ENCODE measurements around the gene SLC22A23. TPM values are rescaled to one million over a fixed set of nuclear protein-coding genes. Genes with fewer than 3 reads are reported as not detected.

Gene SLC22A23
- total and polyA plus RNA-seq, 2 of the 4 experiments (the other 2 are of a cell fraction) = 0.72 to 1.6 TPM

DNA sequence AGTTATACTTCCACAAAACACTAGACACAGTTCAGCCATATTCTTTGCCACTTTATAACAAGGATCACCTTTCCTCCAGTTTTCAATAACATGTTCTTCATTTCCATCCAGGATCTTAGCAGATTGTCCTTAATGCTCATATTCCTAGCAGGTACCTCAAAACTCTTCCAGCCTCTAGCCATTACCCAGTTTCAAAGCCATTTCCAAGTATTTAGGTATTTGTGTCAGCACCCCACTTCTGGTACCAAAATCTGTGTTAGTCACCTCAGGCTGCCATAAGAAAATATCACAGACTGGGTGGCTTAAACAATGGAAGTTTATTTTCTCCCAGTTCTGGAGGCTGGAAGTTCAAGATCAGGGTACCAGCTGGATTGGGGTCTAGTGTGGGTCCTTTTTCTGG lies 23.2 kb upstream of the SLC22A23 start:
- in situ Hi-C loops (cut with MboI; ENCODE audit: low sequenced_read_pairs) (no loop called here), intact Hi-C loops (cut with micrococcal nuclease) (no loop called here), dilution Hi-C loops (cut with HindIII; ENCODE audit: low sequenced_read_pairs, unreplicated experiment) (no loop called here)
- H4K91ac ChIP-seq (ENCODE audit: insufficient read depth, low read depth, low read length) = no peak overlapping the region
- no peak for DNase-seq
- H2BK15ac ChIP-seq (ENCODE audit: low read depth, low read length) = no peak overlapping the region
- no peaks in the 10 kb centered on the region for H4K20me1 ChIP-seq (ENCODE audit: insufficient read depth, low read length)
- H3K27me3 ChIP-seq (ENCODE audit: control insufficient read depth, insufficient read depth, low read length) = peaks cover 24% of the 10 kb centered on the region
- H2AFZ ChIP-seq (replicated peaks; ENCODE audit: low read length, poor library complexity) = no peak overlapping the region
- H3K18ac ChIP-seq (ENCODE audit: low read depth, low read length) = no peak overlapping the region
- peaks cover 11% of the 10 kb centered on the region for H3K9me3 ChIP-seq (ENCODE audit: control insufficient read depth, insufficient read depth, low read length)
- no peak for ATAC-seq (ENCODE audit: low read depth)
- no peak overlapping the region for H3K23ac ChIP-seq (ENCODE audit: low read depth, low read length)
- BruUV-seq (replicated peaks) = no TSS peak
- H4K5ac ChIP-seq (ENCODE audit: low read depth, low read length) = no peak overlapping the region
- H3K9me1 ChIP-seq (ENCODE audit: insufficient read depth, low read length) = no peaks in the 10 kb centered on the region
- H3K79me1 ChIP-seq (ENCODE audit: low read depth in 1 of 2, low read length in 2 of 2) = no peaks in the 10 kb centered on the region
- H2BK120ac ChIP-seq (ENCODE audit: low read depth, low read length) = no peak overlapping the region
- H3K4ac ChIP-seq (ENCODE audit: low read depth, low read length) = no peak overlapping the region
- H2BK20ac ChIP-seq (ENCODE audit: low read depth, low read length) = no peak overlapping the region
- H4K8ac ChIP-seq (ENCODE audit: low read depth in 2 of 2, low read length in 2 of 2) = no peak overlapping the region
- H3K4me2 ChIP-seq (ENCODE audit: low read depth, low read length) = no peak overlapping the region
- no peak overlapping the region for H3K14ac ChIP-seq (replicated peaks; ENCODE audit: low read depth, low read length)
- no peak overlapping the region for H3K4me3 ChIP-seq (ENCODE audit: insufficient read depth, low read depth, low read length)
- H3K4me1 ChIP-seq (ENCODE audit: control insufficient read depth, insufficient read depth, low read length) = no peaks in the 10 kb centered on the region
- no peak overlapping the region for H2BK5ac ChIP-seq (ENCODE audit: low read depth, low read length, poor library complexity, severe bottlenecking)
- ChIA-PET CTCF (no interaction called here), POLR2A (ENCODE audit: unreplicated experiment) (no interaction called here)
- TF ChIP-seq CEBPB (IDR thresholded peaks at IDR 0.05; ENCODE audit: low read depth, low read length) = no peak
- TF ChIP-seq RAD21 (IDR thresholded peaks at IDR 0.05; ENCODE audit: low read length) = no peak
- TF ChIP-seq, protein P1, sequence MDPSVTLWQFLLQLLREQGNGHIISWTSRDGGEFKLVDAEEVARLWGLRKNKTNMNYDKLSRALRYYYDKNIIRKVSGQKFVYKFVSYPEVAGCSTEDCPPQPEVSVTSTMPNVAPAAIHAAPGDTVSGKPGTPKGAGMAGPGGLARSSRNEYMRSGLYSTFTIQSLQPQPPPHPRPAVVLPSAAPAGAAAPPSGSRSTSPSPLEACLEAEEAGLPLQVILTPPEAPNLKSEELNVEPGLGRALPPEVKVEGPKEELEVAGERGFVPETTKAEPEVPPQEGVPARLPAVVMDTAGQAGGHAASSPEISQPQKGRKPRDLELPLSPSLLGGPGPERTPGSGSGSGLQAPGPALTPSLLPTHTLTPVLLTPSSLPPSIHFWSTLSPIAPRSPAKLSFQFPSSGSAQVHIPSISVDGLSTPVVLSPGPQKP (IDR thresholded peaks at IDR 0.05; ENCODE audit: borderline replicate concordance, low read depth, low read length) = no peak
- no peak for TF ChIP-seq SMC3 (IDR thresholded peaks at IDR 0.05; ENCODE audit: low read depth, low read length)
- no peak for TF ChIP-seq RCOR1 (IDR thresholded peaks at IDR 0.05; ENCODE audit: insufficient replicate concordance, low read length)
- TF ChIP-seq NFE2L2 (IDR thresholded peaks at IDR 0.05; ENCODE audit: low read depth, low read length) = no peak
- TF ChIP-seq RFX5 (IDR thresholded peaks at IDR 0.05; ENCODE audit: low read depth, low read length) = no peak
- H3K9ac ChIP-seq (ENCODE audit: low read depth, low read length) = no peak overlapping the region
- H3K27ac ChIP-seq (ENCODE audit: insufficient read depth, low read length) = no peak overlapping the region
- no peak overlapping the region for H2AK5ac ChIP-seq (ENCODE audit: low read depth, low read length)
- H2AK9ac ChIP-seq (replicated peaks; ENCODE audit: low read depth, low read length, poor library complexity) = no peak overlapping the region
- no peaks in the 10 kb centered on the region for H3K36me3 ChIP-seq (ENCODE audit: control insufficient read depth, insufficient read depth, low read length)
- no peak overlapping the region for H3K56ac ChIP-seq (ENCODE audit: extremely low read depth, insufficient read depth, low read length)
